ENCODE data around the gene LYPD5. TPM values are rescaled to one million over a fixed set of nuclear protein-coding genes. Genes with fewer than 3 reads are reported as not detected.
A peak's percentile ranks its signal among the peaks of the same experiment; 100 is the strongest.

Gene LYPD5
- polyA plus RNA-seq, 3 donors, result 0.19 to 0.39 (median 0.24) TPM

DNA sequence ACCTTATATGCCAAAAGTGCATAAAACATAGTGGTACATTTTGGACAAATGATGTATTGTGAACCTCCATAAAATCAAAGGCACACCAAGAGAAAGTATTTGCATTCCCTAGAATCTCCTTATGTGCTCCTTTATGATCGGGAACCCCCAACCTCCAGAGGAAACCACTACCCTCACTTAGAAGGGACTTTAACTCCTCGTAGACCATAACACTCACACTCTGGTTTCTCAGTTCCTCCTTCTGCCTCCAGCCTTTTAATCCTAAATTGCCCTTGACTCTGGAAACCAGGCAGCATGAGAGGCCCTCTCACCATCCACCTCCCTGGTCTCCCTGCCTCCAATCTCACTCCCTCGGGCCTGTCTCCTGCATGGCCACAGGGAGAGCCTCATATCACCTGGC is 11.7 kb downstream of the LYPD5 start:
- H3K4me3 ChIP-seq (replicated peaks in 1 of 3; ENCODE audit: low read depth in 2 of 3, low read length in 3 of 3), result no peak overlapping the region
- H3K36me3 ChIP-seq (replicated peaks in 1 of 2; ENCODE audit: control insufficient read depth in 1 of 2, insufficient read depth in 2 of 2, low read length in 2 of 2), result no peaks in the 10 kb centered on the region
- peaks cover 0 to 14% of the 10 kb centered on the region in 2 donors for H3K27me3 ChIP-seq (ENCODE audit: control insufficient read depth in 2 of 2, insufficient read depth in 2 of 2, low read length in 2 of 2)
- H3K4me1 ChIP-seq (ENCODE audit: control insufficient read depth in 1 of 2, insufficient read depth in 2 of 2, low read length in 2 of 2), result no peaks in the 10 kb centered on the region
- no peak overlapping the region for H3K27ac ChIP-seq (ENCODE audit: low read depth in 1 of 2, low read length in 2 of 2)
- 4% methylated on average over 2 of the region's 3 CpGs for WGBS (ENCODE audit: insufficient coverage)
- Mint-ChIP-seq H3K9me3 (peaks cover 0 to 4% (median 1%) of the 10 kb centered on the region in 7 donors), H3K36me3 (no peaks in the 10 kb centered on the region), H3K27ac (no peak overlapping the region), H3K4me3 (no peak overlapping the region), H3K27me3 (ENCODE audit: low read depth in 3 of 3) (peaks cover 14 to 33% (median 15%) of the 10 kb centered on the region in 3 donors), H3K4me1 (peaks cover 3% of the 10 kb centered on the region)
- intact Hi-C loops (cut with micrococcal nuclease), result no loop called here
- TF ChIP-seq, protein P1, sequence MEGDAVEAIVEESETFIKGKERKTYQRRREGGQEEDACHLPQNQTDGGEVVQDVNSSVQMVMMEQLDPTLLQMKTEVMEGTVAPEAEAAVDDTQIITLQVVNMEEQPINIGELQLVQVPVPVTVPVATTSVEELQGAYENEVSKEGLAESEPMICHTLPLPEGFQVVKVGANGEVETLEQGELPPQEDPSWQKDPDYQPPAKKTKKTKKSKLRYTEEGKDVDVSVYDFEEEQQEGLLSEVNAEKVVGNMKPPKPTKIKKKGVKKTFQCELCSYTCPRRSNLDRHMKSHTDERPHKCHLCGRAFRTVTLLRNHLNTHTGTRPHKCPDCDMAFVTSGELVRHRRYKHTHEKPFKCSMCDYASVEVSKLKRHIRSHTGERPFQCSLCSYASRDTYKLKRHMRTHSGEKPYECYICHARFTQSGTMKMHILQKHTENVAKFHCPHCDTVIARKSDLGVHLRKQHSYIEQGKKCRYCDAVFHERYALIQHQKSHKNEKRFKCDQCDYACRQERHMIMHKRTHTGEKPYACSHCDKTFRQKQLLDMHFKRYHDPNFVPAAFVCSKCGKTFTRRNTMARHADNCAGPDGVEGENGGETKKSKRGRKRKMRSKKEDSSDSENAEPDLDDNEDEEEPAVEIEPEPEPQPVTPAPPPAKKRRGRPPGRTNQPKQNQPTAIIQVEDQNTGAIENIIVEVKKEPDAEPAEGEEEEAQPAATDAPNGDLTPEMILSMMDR (IDR thresholded peaks at IDR 0.05), result no peak
- H3K9me3 ChIP-seq (replicated peaks in 1 of 2; ENCODE audit: control insufficient read depth in 1 of 2, insufficient read depth in 1 of 2, low read length in 2 of 2), result no peaks in the 10 kb centered on the region
- no peaks in the 10 kb centered on the region for H3K79me2 ChIP-seq (ENCODE audit: insufficient read depth, low read length)
- no peak overlapping the region for H2AFZ ChIP-seq (ENCODE audit: insufficient read depth, low read depth, low read length, poor library complexity, severe bottlenecking)
- H3K9ac ChIP-seq (ENCODE audit: insufficient read depth, low read length, poor library complexity, severe bottlenecking), result no peak overlapping the region
- no peak for DNase-seq
- H4K20me1 ChIP-seq (ENCODE audit: insufficient read depth, low read length), result no peaks in the 10 kb centered on the region
- no peak overlapping the region for H3K4me2 ChIP-seq (replicated peaks; ENCODE audit: extremely low read depth, low read length, poor library complexity, severe bottlenecking)

- H4K20me1 ChIP-seq (ENCODE audit: insufficient read depth, low read length), result no peaks in the 10 kb centered on the region
- no peak overlapping the region for H3K9ac ChIP-seq (ENCODE audit: insufficient read depth, low read length, poor library complexity, severe bottlenecking)
- H2AFZ ChIP-seq (ENCODE audit: insufficient read depth, low read depth, low read length, poor library complexity, severe bottlenecking), result no peak overlapping the region
- Mint-ChIP-seq H3K9me3 (peaks cover 0 to 2% (median 0%) of the 10 kb centered on the region in 7 donors), H3K27me3 (ENCODE audit: low read depth in 3 of 3) (peaks cover 12 to 24% (median 15%) of the 10 kb centered on the region in 3 donors), H3K27ac (no peak overlapping the region), H3K4me1 (peaks cover 18% of the 10 kb centered on the region), H3K36me3 (no peaks in the 10 kb centered on the region), H3K4me3 (no peak overlapping the region)
- H3K9me3 ChIP-seq (replicated peaks in 1 of 2; ENCODE audit: control insufficient read depth in 1 of 2, insufficient read depth in 1 of 2, low read length in 2 of 2), result no peaks in the 10 kb centered on the region
- TF ChIP-seq, protein P1 (IDR thresholded peaks at IDR 0.05), result no peak
- H3K27me3 ChIP-seq (ENCODE audit: control insufficient read depth in 2 of 2, insufficient read depth in 2 of 2, low read length in 2 of 2), result peaks cover 0 to 9% of the 10 kb centered on the region in 2 donors
- no peak overlapping the region for H3K4me3 ChIP-seq (replicated peaks in 1 of 3; ENCODE audit: low read depth in 2 of 3, low read length in 3 of 3)
- H3K4me1 ChIP-seq (ENCODE audit: control insufficient read depth in 1 of 2, insufficient read depth in 2 of 2, low read length in 2 of 2), result peaks cover 13 to 14% of the 10 kb centered on the region in 2 donors
- DNase-seq, result peak in 1 of 3 donors; percentile 23
- no peak overlapping the region for H3K4me2 ChIP-seq (replicated peaks; ENCODE audit: extremely low read depth, low read length, poor library complexity, severe bottlenecking)
- peaks cover 7% of the 10 kb centered on the region for H3K79me2 ChIP-seq (ENCODE audit: insufficient read depth, low read length)
- WGBS (ENCODE audit: insufficient coverage), result 0% methylated on average over 1 of the region's 3 CpGs
- H3K27ac ChIP-seq (ENCODE audit: low read depth in 1 of 2, low read length in 2 of 2), result no peak overlapping the region
- H3K36me3 ChIP-seq (replicated peaks in 1 of 2; ENCODE audit: control insufficient read depth in 1 of 2, insufficient read depth in 2 of 2, low read length in 2 of 2), result no peaks in the 10 kb centered on the region
- intact Hi-C loops (cut with micrococcal nuclease), result loop anchor here in 1 of 2 donors (10.0 kb wide), 1 partner anchor 124 kb away; no protein-coding TSS in a partner anchor
These were observed 13.2 kb downstream of the LYPD5 start for GRCh38 chr19:43789029-43789428.

All from CD14-positive monocyte (primary cell).